ENCODE results near the gene POTEI.
"Not testable (repeated sequence)": the region's sequence is repeated elsewhere in the genome, so short reads cannot be mapped to it uniquely, and the experiment has no call there.

POTEI gene

DNA sequence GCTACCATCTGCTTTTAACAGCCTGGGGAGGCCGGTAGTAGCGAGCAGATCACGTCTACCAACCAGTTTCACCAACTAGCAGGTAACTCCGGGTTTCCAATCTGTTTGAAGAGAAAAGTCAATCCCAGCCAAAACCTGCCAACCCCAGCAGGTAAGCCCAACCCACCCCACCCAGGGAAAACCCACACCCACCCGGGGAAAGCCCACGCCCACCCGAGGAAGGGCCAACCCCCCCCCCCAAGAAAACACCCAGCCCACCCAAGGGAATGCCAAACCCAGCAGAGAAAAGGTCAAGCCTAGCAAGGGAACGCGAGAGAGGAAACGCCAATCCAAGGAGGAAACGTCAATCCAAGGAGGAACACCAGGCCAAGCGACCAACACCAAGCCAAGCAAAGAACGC, at the start of gene POTEI:
Gene POTEI, minus strand, starts transcription at position 101 of the 400 bp plus-strand sequence. Its CDS starts 93 bp downstream, at position 8.
- not testable (repeated sequence) for DNase-seq (ENCODE audit: low read depth, low spot score)

DNA sequence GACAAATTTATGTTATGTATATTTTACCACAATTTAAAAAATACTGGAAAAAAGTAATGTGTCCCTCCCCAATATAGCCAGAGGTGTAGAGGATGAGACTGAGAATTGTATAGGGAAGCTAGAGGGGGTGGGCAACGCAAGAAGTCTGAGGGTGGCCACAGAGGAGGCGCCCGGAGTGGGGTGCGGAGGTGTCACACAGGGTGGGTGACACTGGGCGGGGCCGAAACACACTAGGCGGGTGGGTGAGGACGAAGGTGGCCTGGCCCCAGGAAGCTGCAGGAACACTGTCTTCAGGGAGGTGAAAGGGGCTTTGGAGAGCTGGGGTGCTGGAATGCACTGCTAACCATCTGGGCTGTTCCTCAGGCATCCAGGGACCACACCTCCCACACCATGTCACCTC, 47.3 kb upstream of the POTEI start:
- not testable (repeated sequence) for DNase-seq (ENCODE audit: low read depth, low spot score)

DNA sequence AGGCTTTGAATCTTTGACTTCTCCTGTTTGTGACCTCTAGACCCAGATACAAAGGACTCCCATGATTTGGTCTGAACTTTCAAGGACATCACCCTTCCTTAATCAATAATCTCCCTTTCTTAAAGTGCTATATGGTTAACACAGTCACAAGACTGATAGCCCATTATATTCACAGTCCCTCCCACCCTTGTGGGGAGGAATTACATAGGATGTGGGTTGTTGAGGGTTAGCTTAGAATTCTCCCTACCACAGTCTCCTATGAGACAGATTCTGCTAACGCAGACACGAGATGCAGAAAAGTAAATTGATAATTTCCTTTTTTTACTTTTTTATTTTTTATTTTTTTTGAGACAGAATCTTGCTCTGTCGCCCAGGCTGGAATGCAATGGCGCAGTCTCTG, 45.0 kb upstream of the POTEI start:
- not testable (repeated sequence) for DNase-seq (ENCODE audit: low read depth, low spot score)

GRCh38 chr2:130549475-130549874, 40.3 kb upstream of the POTEI start:
- not testable (repeated sequence) for DNase-seq (ENCODE audit: low read depth, low spot score)

GRCh38 chr2:130548418-130548817, 39.3 kb upstream of the POTEI start:
- not testable (repeated sequence) for DNase-seq (ENCODE audit: low read depth, low spot score)

- not testable (repeated sequence) for DNase-seq (ENCODE audit: low read depth, low spot score)
These were observed 35.9 kb upstream of the POTEI start for GRCh38 chr2:130544978-130545377.

- not testable (repeated sequence) for DNase-seq (ENCODE audit: low read depth, low spot score)
These were observed 34.8 kb upstream of the POTEI start for GRCh38 chr2:130543785-130544528.

DNA sequence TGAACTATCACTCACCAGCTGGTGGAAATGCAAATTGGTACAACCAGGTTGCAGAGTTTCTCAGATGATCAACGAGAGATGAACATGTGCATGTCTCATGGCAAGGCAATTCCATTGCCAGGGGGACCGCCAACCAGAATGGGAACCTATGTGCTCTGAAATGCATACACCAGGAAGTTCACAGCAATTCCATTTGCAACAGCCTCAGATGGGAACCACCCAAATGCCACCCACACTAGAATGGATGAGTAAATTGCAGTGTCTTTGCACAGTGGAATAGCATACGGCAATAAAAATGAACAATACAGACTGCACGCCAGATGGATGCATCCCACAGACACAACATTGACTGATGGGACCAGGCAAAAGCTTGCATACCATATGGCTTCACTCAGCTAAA, 33.7 kb upstream of the POTEI start:
- DNase-seq (ENCODE audit: low read depth, low spot score): not testable (repeated sequence)

DNA sequence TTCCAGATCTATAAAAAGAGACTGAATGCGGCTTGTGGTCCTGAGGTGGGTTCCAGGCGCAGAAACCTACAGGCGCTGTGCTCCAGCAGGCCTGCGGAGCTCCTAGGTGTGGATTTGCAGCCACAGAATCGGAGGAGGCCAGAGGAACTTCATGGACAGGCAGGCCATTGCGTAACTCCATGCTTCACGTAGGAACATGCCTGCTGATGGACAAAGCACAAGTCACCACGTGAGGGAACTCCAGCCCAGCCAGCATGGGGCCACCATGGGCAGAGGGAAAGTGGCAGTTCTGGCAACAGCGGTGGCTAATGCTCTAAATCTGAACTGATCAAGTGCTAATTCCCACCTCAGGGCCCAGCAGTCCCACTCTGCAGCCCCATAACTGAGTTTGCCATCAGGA, 29.1 kb upstream of the POTEI start:
- not testable (repeated sequence) for DNase-seq (ENCODE audit: low read depth, low spot score)

DNA sequence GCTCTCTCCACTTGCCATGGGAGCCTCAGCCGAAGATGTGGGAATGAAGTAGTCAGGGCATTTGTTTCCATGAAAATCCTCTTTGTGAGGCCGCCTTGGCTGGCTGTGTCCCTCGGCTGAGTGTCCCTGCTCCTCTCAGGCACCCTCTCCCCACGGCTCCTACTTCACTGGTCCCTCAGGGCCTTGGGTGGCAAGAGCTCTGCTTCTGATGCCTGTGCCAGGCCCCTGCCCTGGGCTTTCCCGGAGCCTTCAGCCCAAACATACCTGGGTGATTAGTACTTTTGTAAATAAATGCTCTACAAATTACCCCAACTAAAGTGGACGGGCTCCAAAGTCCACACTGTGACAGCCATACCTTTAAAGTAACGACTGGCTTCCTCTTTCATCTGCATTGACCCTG, 27.5 kb upstream of the POTEI start:
- not testable (repeated sequence) for DNase-seq (ENCODE audit: low read depth, low spot score)

GRCh38 chr2:130531672-130532071, 22.5 kb upstream of the POTEI start:
- not testable (repeated sequence) for DNase-seq (ENCODE audit: low read depth, low spot score)

DNA sequence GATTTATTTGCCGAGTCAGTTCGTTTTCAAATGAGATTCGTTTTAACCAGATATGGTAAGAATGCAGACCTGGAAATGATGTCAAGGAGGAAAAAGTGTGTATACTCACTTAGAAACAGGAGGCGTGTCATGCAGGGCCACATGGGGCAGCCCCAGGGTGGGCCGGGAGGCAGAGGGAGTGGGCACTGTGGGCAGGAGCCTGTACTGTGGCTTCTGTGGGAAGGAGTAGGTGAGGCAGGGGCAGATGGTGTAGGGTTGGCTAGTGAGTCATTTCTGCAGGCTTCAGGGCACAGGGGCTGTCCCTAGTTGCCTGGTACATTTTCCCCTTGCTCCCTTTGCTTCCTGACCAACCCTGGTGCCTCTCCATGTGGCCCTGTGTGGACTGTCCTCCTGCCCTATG, 22.1 kb upstream of the POTEI start:
- DNase-seq (ENCODE audit: low read depth, low spot score): not testable (repeated sequence)

GRCh38 chr2:130530212-130530611, 21.1 kb upstream of the POTEI start:
- not testable (repeated sequence) for DNase-seq (ENCODE audit: low read depth, low spot score)

- DNase-seq (ENCODE audit: low read depth, low spot score): not testable (repeated sequence)
These were observed 20.4 kb upstream of the POTEI start for GRCh38 chr2:130529545-130529944.

- DNase-seq (ENCODE audit: low read depth, low spot score): not testable (repeated sequence)
These were observed 18.3 kb upstream of the POTEI start for GRCh38 chr2:130527365-130527967.

DNA sequence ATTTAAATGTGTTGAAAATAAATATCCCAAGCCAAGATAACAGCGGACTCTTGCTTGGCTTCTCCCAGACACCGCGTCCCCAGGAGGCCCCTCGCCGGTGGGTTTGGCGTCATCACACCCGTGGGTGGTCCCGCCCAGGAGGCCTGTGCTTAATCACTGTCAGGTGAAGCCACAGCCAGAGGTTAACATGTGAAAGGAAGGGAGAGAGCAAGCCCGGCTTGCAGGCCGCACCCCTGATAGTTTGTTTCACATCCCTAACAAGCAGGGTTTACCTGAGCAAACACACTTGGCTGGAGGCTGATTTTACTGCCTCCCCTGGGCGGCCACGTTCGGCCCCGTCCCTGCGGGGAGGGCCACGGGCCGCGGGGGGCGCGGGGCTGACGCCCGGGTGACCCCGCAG, 13.3 kb upstream of the POTEI start:
- not testable (repeated sequence) for DNase-seq (ENCODE audit: low read depth, low spot score)

DNA sequence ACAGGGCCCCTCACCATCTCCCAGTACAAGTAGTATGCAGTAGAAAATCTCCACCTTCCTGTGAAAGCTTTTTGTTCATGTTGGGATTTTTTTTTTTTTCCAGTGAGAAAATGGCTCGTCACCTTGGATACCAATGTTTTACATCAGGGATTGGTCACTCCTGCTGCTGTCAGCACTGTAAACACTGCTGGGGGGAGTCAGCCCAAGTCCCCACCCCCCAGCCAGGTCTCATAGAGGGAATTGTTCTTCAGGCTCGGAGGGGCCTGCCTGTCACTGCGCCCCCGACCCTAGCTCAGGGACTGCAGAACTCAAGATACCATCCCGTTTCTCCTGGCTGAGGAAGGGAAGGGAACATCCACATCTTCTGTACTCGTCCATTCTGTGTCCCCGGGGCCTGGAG, 11.9 kb upstream of the POTEI start, which contains the start of gene CFC1B:
Gene CFC1B, plus strand, starts transcription at position 231 of the 400 bp plus-strand sequence. CDS start 263 bp downstream, outside the sequence.
- DNase-seq (ENCODE audit: low read depth, low spot score): not testable (repeated sequence)

GRCh38 chr2:130518516-130519106, 9.5 kb upstream of the POTEI start:
- DNase-seq (ENCODE audit: low read depth, low spot score): not testable (repeated sequence)

- not testable (repeated sequence) for DNase-seq (ENCODE audit: low read depth, low spot score)
These were observed 2.8 kb upstream of the POTEI start for GRCh38 chr2:130511747-130512451.

DNA sequence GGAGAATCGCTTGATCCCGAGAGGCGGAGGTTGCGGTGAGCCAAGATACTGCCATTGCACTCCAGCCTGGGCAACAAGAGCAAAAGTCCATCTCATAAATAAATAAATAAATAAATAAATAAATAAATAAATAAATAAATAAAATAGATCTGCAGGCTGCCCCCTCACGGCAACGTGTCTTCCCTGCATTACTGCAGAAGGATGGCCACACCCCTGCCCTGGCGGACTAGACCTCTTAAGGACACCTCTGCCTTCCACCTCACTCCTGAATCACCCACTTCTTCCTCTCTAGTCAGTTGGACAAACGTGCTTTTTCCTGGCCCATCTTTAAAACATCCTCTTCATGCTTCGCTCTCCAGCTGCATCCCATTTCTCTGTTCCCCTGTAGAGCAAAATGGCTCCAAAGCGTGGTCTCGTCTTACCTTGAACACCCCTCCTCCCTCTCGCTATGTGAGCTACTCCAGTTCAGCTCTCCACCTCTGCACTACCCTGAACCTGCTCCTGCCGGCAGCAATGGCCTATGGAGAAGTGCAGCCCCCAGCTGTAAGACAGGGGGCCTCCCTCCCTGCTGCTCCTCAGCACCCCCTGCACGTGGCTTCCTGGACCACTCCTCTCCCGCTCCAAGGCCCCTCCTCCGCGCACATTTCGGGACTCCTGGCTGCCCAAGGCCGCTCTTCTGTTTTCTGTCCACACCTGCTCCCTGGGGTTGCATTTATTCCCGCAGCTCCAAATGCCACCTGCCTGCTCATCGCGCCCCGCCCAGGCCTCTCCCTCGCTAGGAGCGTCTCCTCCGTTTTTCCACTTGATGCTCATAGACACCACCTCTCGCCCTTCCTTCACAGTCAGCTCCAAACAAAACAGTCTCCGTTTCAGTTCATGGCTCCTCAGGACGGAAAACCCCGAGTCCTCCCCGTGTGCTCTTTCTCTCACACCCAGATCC, 1.9 kb upstream of the POTEI start:
- not testable (repeated sequence) for DNase-seq (ENCODE audit: low read depth, low spot score)

DNA sequence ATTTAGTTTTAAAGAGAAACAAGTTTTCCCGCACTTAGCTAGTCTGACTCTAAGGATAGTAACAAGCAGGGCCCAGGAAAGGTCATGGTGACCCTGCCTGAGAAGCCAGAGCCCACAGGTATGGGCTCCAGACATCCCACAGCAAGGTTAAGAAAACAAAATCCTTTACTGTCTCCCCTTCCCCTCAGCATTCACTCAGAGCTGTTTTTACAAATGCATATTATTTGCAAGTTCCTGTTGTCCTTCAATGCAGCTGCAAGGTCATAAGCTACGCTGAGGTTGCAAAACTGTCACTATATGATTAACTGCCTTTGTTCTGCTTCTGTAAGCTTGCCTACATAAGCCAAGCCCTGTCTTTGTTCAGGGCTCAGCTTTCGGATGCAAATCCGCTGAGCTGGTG, 18.1 kb downstream of the POTEI start:
- not testable (repeated sequence) for DNase-seq (ENCODE audit: low read depth, low spot score)

All from astrocyte of the hippocampus (primary cell).